Inflammatory macrophage treated with lipopolysaccharide for 1 hour (primary cell): ENCODE results near the gene MAGEA1.
"Not testable (repeated sequence)": the region's sequence is repeated elsewhere in the genome, so short reads cannot be mapped to it uniquely, and the experiment has no call there.

ENCODE experiments used
- DNase-seq, 2 donors: peaks; one replicate each; pipeline ENCODE4 v3.0.0-alpha.2; 2020 to 2022

Gene MAGEA1, protein sequence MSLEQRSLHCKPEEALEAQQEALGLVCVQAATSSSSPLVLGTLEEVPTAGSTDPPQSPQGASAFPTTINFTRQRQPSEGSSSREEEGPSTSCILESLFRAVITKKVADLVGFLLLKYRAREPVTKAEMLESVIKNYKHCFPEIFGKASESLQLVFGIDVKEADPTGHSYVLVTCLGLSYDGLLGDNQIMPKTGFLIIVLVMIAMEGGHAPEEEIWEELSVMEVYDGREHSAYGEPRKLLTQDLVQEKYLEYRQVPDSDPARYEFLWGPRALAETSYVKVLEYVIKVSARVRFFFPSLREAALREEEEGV

DNA sequence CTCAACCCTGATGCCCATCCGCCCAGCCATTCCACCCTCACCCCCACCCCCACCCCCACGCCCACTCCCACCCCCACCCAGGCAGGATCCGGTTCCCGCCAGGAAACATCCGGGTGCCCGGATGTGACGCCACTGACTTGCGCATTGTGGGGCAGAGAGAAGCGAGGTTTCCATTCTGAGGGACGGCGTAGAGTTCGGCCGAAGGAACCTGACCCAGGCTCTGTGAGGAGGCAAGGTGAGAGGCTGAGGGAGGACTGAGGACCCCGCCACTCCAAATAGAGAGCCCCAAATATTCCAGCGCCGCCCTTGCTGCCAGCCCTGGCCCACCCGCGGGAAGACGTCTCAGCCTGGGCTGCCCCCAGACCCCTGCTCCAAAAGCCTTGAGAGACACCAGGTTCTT lies at the start of gene MAGEA1:
Gene MAGEA1 (plus strand): TSS at position 154 of the 400 bp plus-strand sequence. CDS start 3,106 bp downstream, outside the sequence.
- no peak for DNase-seq

DNA sequence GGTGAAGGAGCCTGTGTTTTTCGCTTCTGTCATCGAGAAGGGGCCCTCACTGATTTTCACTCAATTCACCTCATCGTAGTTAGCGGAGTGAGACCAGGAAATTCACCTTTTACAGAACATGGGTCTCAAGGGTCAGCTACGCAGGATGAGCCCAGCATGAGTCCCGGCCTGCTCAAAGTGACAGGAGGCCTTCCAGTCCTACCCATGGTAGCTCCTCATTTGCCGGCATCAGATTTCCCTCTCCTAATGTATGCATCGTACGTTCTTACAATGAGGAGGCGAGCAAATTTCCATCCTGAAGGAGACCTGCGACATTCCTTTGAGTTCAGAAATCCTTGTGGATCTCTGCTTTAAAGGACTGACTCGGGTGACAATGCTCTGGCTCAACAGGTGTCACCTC lies 46.2 kb upstream of the MAGEA1 start:
- not testable (repeated sequence) for DNase-seq

- not testable (repeated sequence) for DNase-seq
Measured at GRCh38 chrX:153139074-153139473, 40.0 kb upstream of the MAGEA1 start.

DNA sequence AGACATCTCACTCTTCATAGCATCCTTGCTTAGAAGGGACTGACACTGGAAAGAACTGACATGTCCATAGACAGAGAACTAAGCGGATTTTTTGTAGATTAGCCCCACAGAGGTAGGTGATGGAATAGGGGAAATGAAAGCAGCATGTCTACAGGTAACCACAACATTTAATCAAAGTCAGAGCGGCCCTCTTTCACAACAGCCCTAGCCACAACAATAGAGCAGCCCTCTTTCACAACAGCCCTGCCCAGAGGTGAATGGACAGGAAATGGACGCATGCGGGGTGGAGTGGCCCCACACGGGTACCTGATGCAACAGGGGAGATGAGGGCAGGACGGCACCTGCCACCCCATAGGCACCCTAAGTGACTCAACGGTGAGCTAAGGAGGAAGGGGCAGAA lies 32.8 kb upstream of the MAGEA1 start:
- not testable (repeated sequence) for DNase-seq

DNA sequence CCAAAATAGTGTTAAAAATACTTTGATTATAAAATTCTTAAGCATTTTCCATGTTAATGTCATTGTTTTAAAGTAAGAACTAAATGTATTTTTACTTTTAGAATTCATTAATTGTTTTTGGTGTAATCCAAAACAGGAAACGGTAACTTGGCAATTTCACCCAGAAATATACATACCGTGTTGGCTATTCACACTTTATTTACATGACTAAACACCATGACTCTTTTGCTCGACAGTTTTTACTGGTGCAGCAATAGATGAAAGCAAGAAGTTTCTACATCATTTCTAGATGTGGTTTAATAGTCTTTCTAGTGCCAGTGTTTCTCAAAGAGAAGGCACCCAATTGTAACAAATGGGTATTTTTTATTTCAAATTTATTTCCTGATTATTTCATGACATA lies 25.6 kb upstream of the MAGEA1 start:
- DNase-seq = no peak

DNA sequence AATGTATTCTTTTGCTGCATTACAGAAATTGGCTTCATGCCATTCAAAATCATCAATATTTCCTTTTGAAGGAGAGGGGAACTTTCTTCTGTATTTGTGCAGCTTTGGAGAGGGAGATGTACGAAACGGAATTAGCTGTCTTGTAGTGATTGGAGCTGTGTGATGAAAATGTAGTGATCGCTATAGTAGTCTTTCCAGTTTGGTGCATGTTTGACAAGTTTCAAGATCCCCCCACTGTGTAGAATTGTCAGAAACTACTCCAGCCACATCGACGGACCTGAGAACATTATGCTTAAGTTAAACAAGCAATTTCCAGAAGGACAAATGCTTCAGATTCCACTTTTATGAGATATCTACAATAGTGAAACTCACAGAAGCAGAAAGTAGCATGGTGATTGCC lies 21.6 kb upstream of the MAGEA1 start:
- no peak for DNase-seq

GRCh38 chrX:153158319-153158718 lies 20.8 kb upstream of the MAGEA1 start:
- no peak for DNase-seq

- DNase-seq = no peak
Measured at GRCh38 chrX:153161952-153162351, 17.1 kb upstream of the MAGEA1 start.

DNA sequence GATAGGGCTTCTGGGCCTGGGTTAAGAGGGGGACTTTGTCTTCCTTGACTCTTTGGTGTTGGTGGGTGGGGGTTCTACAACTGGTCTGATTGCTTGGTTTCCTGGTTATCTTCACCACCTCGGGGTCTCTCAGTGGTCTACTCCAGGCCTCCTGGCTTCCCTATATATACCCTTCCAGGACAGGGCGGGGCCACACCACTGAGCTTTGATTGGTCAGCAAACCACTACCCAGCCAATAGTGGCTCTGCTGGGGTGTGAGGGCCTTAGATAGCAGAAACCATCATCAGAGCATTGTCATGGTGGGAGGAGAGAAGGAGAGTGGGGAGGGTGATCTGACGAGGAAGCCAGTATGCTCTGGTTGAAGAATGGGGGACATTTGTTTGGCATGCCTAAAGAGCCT lies 14.4 kb upstream of the MAGEA1 start:
- DNase-seq = no peak

DNA sequence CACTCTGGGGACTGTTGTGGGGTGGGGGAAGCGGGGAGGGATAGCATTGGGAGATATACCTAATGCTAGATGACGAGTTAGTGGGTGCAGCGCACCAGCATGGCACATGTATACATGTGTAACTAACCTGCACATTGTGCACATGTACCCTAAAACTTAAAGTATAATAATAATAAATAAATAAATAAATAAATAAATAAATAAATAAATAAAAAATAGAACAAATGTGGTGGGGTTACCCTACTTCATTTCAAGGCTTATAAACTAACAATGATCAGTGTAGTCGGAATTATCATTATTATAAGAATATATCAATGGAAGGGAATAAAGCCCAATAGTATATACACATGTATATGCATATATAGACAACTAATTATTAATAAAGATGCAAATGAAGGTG lies 10.7 kb upstream of the MAGEA1 start:
- not testable (repeated sequence) for DNase-seq

DNA sequence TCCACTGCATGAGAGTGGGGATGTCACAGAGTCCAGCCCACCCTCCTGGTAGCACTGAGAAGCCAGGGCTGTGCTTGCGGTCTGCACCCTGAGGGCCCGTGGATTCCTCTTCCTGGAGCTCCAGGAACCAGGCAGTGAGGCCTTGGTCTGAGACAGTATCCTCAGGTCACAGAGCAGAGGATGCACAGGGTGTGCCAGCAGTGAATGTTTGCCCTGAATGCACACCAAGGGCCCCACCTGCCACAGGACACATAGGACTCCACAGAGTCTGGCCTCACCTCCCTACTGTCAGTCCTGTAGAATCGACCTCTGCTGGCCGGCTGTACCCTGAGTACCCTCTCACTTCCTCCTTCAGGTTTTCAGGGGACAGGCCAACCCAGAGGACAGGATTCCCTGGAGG lies 2.7 kb downstream of the MAGEA1 start:
- no peak for DNase-seq

DNA sequence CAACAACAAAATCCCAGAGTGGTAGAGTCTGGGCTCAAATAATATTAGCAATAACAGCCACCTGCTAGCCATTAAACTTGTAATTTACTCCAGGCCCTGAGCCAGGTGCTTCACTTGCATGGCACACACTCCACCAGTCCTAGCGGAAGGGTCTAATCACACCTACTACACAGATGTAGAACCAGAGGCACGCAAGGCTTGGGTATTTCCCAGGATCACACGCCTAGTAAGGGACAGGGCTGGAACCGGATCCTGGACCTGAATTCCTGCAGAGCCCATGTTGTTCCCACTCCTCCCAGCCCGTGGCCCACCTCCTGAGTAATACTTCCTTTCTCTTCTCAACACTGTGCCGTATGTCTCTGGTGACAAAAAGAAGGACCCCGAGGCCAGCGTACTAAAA lies 5.7 kb downstream of the MAGEA1 start:
- DNase-seq = no peak

DNA sequence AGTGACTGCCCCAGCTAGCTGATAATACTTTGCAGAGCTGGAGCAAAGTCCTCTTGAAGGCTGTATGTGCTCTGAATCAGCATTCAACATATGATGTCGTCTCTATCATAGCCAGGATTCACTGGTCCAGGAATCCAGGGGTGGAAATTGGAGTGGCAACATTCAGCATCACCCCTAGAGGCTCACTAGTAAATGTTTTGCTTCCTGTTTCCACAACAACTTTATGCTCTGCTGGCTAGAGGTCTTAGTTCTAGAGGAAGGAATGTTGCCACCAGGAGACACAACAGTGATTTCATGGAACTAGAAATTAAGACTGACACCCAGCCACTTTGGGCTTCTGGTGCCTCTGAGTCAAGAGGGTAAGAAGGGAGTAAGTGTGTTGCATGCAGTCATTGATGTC lies 11.3 kb downstream of the MAGEA1 start:
- no peak for DNase-seq

DNA sequence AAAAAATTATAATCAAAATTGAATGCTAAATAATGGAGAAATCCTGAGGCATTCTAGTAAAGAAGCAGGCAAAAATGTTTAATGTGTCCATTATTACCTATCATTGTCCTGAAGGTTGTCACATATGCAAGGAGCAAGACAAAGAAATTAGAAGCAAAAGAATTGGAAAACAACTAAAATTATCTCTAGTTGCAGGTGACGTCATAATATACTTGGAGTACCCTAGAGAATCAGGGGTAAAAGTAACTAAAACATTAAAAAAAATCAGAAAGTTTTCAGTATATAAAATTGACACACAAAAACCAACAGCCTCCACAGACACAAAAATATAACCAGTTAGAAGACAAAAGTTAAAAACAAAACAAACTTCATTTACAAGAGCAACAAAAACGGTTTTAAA lies 21.4 kb downstream of the MAGEA1 start:
- DNase-seq = no peak

- no peak for DNase-seq
Measured at GRCh38 chrX:153206425-153207046, 27.5 kb downstream of the MAGEA1 start.

DNA sequence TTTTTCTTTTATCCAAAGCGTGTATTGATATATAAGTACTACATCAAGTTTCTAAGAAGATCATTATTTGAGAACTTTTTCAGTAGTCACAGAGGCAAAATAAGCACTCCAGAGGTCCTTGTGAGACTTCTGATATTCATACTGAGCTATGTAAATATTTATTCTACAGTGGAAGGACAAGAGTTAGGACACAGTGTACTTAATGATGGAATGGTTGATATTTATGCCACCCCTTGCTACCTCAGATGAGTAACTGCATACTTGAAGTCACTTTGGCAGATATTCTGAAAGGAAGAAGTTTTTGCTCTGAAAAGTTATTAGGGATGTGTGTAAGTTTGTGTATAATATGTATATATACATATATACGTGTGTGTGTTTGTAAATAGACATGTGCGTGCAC lies 30.3 kb downstream of the MAGEA1 start:
- DNase-seq = no peak

DNA sequence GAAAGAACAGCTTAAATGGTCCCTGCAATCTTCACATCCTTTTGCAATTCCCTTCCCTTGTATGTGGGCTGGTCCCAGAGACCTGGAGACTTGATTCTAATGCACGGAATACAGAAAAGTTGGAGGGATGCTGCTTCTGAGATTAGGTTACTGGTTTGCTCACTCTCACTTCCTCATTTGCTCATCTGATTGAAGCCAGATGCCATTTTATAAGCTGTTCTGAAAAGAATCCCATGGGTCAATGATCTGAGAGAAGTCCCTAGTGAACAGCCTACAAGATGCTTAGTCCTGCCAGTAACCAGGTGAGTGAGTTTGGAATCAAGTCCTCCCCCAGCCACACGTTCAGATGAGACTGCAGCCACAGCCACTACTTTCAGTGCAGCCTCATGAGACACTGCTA lies 35.9 kb downstream of the MAGEA1 start:
- DNase-seq = no peak

DNA sequence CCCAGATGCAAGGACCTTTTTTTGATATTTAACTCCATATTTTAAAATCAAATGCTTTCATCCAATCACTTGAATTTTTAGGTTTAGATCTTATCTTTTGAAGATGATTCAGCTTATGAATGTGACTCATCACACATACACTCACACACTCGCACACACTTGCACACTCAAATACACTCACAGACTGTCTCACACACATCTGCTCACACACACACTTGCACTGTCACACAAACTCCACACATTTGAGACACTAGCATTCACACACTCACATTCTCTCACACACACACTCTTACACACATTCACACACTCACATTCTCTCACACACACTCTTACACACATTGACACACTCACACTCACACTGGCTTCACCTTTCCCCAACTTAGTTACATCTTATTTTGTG lies 37.8 kb downstream of the MAGEA1 start:
- no peak for DNase-seq

DNA sequence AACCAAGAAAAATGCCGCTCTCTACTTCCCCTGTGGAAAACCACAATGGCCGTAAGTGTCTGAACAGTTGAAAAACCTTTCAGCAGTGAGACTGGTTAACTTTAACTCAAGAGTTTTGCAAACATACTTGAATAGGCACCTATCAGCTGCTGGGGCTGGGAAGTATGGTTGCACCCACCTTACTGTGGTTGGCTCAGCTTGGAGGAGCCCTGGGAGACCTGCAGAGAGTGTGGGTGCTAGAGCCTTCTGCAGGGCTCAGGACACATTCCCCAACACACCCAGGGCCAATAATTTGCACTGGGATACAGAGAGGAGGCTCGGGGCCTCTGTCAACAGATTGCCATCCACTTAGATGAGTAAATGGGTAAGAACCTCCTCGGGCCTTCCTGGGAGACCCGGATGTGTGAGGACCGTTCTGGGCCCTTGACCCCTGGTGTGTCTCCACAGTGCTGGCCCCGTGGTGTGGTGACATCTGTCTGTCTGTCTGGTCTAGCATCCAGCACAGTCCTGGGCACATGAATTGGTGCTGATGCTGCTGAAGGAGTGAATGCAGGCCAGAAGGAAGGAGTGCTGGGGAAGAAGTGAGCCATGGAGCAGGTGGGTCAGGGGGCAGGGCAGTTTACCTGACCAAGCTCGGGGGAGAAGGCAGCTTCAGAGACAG lies 46.5 kb downstream of the MAGEA1 start:
- no peak for DNase-seq

DNA sequence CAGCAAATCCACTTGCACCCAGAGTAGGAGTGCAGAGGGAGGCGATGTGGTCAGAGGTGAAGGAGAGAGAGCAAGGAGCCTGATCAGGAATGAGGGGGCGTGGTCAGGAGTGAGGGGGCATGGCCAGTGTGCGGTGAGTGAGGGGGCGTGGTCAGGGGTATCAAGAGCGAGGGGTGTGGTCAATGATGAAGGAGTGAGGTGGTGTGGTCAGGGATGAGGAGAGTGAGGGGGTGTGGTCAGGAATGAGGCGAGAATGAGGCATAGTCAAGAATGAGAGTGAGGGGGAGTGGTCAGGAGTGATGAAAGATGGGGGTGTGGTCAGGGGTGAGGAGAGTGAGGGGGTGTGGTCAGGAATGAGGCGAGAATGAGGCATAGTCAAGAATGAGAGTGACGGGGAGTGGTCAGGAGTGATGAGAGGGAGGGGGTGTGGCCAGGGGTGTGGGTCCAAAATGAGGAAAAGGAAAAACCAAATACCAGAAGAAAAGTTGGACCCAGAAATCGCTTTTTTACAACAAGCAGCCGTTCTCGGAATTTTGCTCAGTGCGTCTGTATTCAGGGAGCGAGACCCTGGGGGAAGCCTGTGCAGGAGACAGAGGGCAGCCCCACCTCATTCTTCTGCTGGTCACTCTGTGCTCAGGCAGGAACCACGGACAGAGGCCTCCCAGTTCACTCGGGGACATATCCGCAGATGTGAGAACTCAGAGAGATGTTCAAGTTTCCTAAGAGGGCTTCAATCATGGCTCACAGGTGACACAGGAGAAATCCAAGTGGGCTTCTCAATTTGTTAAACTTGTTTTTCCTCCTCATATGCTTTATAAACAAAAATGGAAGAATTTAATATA lies 47.5 kb downstream of the MAGEA1 start:
- DNase-seq = peak; percentile 52 to 72
